Right cardiac atrium (tissue), 5 donors: ENCODE measurements around the gene ZBTB38. TPM values are rescaled to one million over a fixed set of nuclear protein-coding genes. Genes with fewer than 3 reads are reported as not detected.
A peak's percentile ranks its signal among the peaks of the same experiment; 100 is the strongest.

Source experiments
- ATAC-seq, 2 donors: fragments of 200-7000 bp; cut with Tn5 transposase; one replicate each; pipeline versions ENCODE4 v1.8.0 to v1.9.1; 2020; ENCODE audit warnings: moderate library complexity in 2 of 2, mild to moderate bottlenecking in 1 of 2
- DNase-seq, 3 donors: peaks; one replicate each; pipeline ENCODE4 v3.0.0-alpha.2; 2020
- H3K27ac ChIP-seq: one replicate; pipeline ENCODE4 v1.5.1; 2013; ENCODE audit warnings: mild to moderate bottlenecking, low read length, control low read depth, moderate library complexity
- H3K27me3 ChIP-seq: one replicate; pipeline ENCODE4 v1.6.1; 2013; ENCODE audit not compliant: control insufficient read depth, insufficient read depth
- H3K4me1 ChIP-seq: one replicate; pipeline ENCODE4 v1.6.1; 2013; ENCODE audit warnings: low read length; ENCODE audit not compliant: control insufficient read depth, insufficient read depth
- H3K4me3 ChIP-seq: one replicate; pipeline ENCODE4 v1.5.1; 2013; ENCODE audit warnings: low read length, control low read depth
- H3K9me3 ChIP-seq: one replicate; pipeline ENCODE4 v1.6.1; 2013; ENCODE audit warnings: low read length; ENCODE audit not compliant: control insufficient read depth
- WGBS: extraction: QIAGEN DNeasy Blood & Tissue Kit; methylation state at CpG from one replicate; pipeline ENCODE4 v1.1.7; 2013; 5-methylcytosine and 5-hydroxymethylcytosine counted together
- intact Hi-C, 4 donors: fragments of 100-400 bp; cut with DNase I; formaldehyde crosslinking; loops; one replicate each; pipeline versions ENCODE4 v1.11.0 to v1.14.0; 2022 to 2023
- polyA plus RNA-seq: library from polyadenylated mRNA; stranded (reverse); fragments of 200-250 nt; gene quantifications from one replicate; pipeline ENCODE4 v1.2.3, GENCODE V29; 2013
- total RNA-seq, 4 donors: library from RNA; stranded (reverse); fragmentation: NEBNext Ultra II Directional; extraction: Animal tissue kit (Norgen Biotek cat#: 25700); gene quantifications; one replicate each; pipeline ENCODE4 v1.2.1, GENCODE V29; 2021
- donor health status: healthy with polysubstance abuse.
- donor health status: DM: no; HTN: yes; CAD: no.
- donor health status: DM: no; HTN: no; CAD: no.
- donor health status: DM: no; HTN: yes; CAD: no; lungs with severe emphysema.
- donor health status: DM: yes; HTN: yes; CAD: no.

The ZBTB38 gene
- total and polyA plus RNA-seq, 5 donors = 14.6 to 76.9 (median 71.5) TPM

DNA sequence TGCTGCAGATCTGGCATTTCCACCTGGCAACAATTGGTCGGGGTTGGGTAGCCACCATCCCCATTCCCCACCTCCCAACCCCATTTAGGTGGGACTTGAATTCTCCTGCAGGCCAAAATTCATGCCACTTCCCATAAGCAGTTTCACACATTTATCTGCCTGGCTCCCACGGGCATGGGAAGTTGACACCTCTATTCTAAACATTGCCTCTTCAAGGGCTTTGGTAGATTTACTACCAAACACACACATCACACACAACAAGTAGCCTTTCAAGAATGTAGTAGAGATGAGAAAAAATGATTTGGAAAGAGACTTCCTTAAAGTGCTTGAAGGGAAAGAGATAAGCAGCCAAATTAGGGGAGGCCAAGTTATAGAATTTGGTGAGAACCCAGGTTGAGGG lies 30.9 kb downstream of the ZBTB38 start:
- 62% methylated on average over 2 of the region's 2 CpGs for WGBS
- Histone ChIP-seq H3K4me3 (no peak overlapping the region), H3K27me3 (no peaks in the 10 kb centered on the region), H3K4me1 (peaks cover 4% of the 10 kb centered on the region), H3K27ac (no peak overlapping the region), H3K9me3 (no peaks in the 10 kb centered on the region)
- no peak for ATAC-seq
- intact Hi-C loops = no loop called here
- DNase-seq = no peak

DNA sequence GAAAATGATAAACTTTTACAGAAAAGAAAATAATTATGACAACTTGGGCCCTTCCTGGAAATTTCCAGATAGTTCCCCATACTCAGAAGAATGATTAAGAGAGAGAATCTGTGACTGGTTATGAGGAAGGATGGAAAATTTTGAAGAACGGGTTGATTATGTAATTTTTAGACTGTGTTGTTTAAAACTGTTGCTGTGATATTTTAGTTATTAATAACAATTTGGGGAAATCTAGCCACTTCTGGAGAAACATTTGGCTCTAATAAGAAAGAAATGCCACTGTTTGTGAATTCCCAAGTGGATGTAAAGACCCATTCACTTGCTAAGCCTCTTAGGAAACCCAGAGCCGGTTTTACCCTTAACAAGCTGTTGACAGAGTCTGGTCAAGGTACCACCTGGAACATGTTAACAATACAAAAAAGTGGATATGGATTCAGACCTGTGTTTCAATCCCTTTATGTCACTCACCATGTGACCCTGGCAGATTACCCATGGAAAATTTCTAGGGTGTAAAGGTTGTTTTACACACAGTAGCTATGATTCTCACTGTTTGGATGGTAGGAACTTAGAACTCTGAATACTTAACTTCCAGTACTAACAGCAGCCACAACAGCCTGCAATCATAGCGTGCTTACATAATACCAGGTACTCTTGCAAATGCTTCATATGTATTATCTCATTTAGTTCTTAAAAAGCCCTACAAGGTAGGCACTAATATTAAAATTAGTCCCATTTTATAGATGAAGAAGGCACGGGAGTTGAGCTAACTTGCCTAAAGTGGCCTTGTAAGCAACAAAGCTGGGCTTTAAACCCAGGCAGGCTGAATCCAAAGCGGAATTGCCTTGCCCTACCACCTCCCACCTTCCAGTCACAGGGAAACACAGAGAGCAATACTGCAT lies 32.0 kb downstream of the ZBTB38 start:
- Histone ChIP-seq H3K4me1 (peaks cover 7% of the 10 kb centered on the region), H3K27ac (peak overlapping the region; percentile 54), H3K27me3 (no peaks in the 10 kb centered on the region), H3K4me3 (no peak overlapping the region), H3K9me3 (no peaks in the 10 kb centered on the region)
- intact Hi-C loops = loop anchor here in 2 of 4 donors (5.0 kb wide), 2 partner anchors 33 to 47 kb away; partner anchors contain the start of gene ZBTB38 (in 1 of the 2)
- 76% methylated on average over 5 of the region's 5 CpGs for WGBS
- ATAC-seq = no peak
- no peak for DNase-seq

DNA sequence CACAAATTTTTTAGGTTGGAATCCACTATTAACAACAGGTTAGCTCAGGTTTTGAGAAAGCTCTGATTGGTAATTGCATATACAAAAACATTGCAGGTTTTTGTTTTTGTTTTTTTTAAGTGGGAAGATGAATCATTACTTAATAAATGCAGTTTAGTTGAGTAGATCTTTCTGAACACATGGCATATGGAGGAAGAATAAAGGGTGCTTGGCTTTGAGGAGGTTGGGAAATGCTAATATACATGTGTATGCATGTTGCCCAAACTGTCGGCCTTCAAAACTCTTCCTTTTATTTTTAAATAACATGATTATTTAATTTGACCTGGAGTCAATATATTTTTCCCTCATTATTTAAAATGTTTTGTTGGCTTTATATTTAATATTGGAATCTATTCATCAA lies 32.8 kb downstream of the ZBTB38 start:
- DNase-seq (no peak), ATAC-seq (no peak)
- no peaks in the 10 kb centered on the region for H3K27me3 ChIP-seq
- 91% methylated on average over 1 of the region's 1 CpG for WGBS
- peaks cover 8% of the 10 kb centered on the region for H3K4me1 ChIP-seq
- H3K9me3 ChIP-seq = no peaks in the 10 kb centered on the region
- no peak overlapping the region for H3K4me3 ChIP-seq
- intact Hi-C loops = loop anchor here in 2 of 4 donors (5.0 kb wide), 2 partner anchors 34 to 46 kb away; partner anchors contain the start of gene ZBTB38 (in 1 of the 2)
- H3K27ac ChIP-seq = no peak overlapping the region

DNA sequence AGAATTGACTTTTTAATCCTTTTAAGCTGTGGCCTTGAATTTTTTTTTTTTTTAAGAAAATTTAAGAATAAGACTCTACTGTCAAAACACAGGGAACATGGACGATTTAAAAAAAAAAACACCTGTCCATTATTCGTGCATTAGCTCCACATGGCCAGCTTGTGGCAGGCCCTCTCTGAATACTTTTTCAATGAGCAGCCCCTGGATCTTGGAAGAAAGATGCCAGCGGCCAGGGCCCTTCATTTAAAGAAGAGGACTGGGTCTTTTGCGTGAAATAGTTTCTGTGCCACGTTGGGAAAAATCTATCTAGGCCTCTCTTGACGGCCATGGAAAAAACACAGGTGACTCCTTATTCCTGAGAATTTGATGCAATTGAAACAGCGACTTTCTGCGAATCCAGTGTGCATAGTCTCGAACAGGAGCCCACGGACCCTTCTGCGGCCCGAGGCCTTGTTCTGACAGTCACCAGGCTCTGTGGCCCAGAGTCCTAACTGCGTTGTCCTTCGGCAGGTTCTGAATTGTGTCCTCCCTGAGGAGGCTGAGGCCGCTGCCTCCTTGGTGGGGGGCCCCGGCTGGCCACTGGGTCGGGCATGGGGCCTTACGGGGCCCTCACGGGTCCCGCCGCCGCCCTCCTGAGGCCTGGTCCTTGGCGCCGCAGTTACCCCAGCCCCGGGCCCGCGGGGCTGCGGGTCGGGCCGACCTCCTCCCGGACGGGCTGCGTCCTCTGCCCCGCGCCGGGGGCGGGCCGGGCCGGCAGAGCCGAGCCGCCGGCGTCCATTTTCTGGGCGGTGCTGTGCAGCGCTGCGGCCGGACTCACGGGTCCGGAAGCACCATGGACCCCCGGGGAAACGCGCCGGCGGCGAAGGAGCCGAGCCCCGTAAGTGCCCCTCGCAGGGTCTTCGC lies 33.5 kb downstream of the ZBTB38 start:
- Histone ChIP-seq H3K27ac (peak overlapping the region; percentile 96), H3K27me3 (no peaks in the 10 kb centered on the region), H3K9me3 (no peaks in the 10 kb centered on the region), H3K4me3 (peak overlapping the region; percentile 87), H3K4me1 (peaks cover 11% of the 10 kb centered on the region)
- 5% methylated on average over 59 of the region's 59 CpGs for WGBS
- peak; percentile 52 to 88 (median 86) for DNase-seq
- intact Hi-C loops = loop anchor here in 2 of 4 donors (5.0 kb wide), 2 partner anchors 35 to 45 kb away; partner anchors contain the start of gene ZBTB38 (in 1 of the 2)
- peak; percentile 83 to 88 for ATAC-seq

DNA sequence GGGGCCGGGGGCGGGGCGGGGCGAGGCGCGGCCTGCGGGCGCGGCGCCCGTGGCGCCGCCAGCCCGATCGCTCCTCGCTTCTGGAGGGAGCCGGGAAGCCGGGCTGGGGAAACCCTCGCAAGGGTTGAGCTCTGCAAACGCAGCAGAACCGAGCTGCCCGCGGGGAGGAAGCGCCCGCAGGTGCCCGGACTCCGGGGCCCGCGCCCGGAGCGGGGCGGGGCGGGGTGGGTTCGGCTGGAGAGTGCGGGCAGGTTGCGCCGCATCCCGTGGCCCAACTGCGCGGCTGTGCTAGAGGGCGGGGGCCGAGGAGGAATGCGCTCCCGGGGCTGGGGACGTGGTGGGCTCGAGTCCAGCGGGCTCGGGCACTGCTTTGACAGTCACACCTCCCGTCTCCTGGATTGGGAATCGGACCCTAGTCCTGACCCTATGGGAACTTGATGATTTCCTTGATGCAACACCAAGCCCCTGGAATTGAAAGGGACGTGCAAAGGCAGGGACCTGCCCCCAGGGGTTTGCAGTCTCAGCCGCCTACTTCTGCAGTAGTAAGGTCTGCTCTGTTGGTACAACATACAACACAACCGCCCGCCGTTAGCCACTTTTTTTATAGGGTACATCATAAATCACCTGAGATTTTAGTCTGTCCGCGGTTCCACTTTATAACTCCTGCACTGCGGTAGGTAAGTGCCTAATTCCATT lies 34.3 kb downstream of the ZBTB38 start:
- peak; percentile 72 to 91 (median 91) for DNase-seq
- H3K9me3 ChIP-seq = no peaks in the 10 kb centered on the region
- intact Hi-C loops = loop anchor here in 2 of 4 donors (5.0 kb wide), 2 partner anchors 35 to 45 kb away; partner anchors contain the start of gene ZBTB38 (in 1 of the 2)
- peaks cover 11% of the 10 kb centered on the region for H3K4me1 ChIP-seq
- no peaks in the 10 kb centered on the region for H3K27me3 ChIP-seq
- peak overlapping the region; percentile 87 for H3K4me3 ChIP-seq
- peak; percentile 82 to 83 for ATAC-seq
- H3K27ac ChIP-seq = peak overlapping the region; percentile 96
- under 1% methylated on average over 57 of the region's 58 CpGs for WGBS

DNA sequence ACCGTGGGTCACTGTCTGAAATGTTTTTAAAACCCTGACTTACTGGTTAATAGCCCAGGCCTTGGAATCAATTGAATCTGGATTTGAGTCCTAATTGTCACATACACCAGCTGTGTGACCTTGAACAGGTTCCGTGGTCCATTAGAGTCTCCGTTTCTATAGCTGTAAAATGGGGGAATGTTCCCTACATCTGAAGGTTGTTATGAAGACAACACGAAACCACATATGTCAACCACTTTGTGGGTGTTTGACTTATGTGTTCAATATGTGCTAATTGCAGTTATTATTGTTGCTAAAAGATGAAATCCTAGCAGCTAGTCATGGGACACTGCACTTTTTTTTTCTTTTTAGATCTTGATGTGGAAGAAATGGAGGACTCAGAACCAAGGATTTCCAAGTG lies 35.3 kb downstream of the ZBTB38 start:
- peaks cover 11% of the 10 kb centered on the region for H3K4me1 ChIP-seq
- intact Hi-C loops = loop anchor here in 2 of 4 donors (5.0 kb wide), 2 partner anchors 36 to 44 kb away; partner anchors contain the start of gene ZBTB38 (in 1 of the 2)
- peak overlapping the region; percentile 63 for H3K27ac ChIP-seq
- no peaks in the 10 kb centered on the region for H3K9me3 ChIP-seq
- H3K27me3 ChIP-seq = no peaks in the 10 kb centered on the region
- H3K4me3 ChIP-seq = peak overlapping the region; percentile 87
- ATAC-seq (no peak), DNase-seq (no peak)
- WGBS = 82% methylated on average over 4 of the region's 4 CpGs

DNA sequence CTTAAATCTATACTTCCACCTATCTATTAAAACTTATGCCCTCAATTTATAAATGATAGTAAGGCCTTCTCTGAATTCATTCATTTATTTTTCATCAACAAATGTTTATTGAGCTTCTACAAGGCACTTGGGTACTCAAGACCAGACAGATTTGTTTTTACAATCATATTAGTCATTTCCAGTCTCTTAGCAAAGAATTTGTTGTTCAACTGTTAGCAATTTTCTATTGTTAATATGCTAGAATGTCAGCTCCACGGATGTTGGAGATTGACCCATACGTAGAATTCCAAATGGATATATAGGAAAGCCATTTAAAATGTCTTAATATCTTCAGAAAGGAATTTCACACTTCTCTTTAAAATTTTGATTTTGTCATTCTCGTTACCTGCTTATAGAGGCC lies 36.7 kb downstream of the ZBTB38 start:
- H3K4me1 ChIP-seq = peaks cover 20% of the 10 kb centered on the region
- H3K27me3 ChIP-seq = no peaks in the 10 kb centered on the region
- ATAC-seq = no peak
- 92% methylated on average over 3 of the region's 3 CpGs for WGBS
- intact Hi-C loops = no loop called here
- DNase-seq = no peak
- H3K27ac ChIP-seq = no peak overlapping the region
- H3K9me3 ChIP-seq = no peaks in the 10 kb centered on the region
- H3K4me3 ChIP-seq = no peak overlapping the region

DNA sequence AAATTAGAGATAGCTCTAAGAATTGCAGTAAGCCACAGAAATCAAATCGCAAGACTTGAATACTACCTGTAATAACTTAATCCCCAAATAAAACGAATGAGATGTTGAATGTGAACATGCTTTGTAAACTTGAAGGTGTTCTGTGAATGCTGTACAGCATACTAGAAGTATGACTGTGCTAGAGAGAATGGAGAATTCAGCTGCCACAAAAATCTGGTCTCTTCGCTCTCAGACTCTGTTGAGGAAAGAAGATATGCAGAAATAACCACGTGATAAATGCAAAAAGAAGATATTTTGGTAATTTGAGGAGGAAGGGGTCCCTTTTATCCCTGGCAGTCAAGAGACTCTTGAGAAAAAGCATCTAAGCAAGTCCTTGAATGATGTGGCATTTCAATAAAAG lies 37.3 kb downstream of the ZBTB38 start:
- 92% methylated on average over 4 of the region's 4 CpGs for WGBS
- ATAC-seq = no peak
- Histone ChIP-seq H3K4me1 (peaks cover 25% of the 10 kb centered on the region), H3K27me3 (no peaks in the 10 kb centered on the region), H3K4me3 (no peak overlapping the region), H3K27ac (peak overlapping the region; percentile 82), H3K9me3 (no peaks in the 10 kb centered on the region)
- DNase-seq = no peak
- intact Hi-C loops = no loop called here

DNA sequence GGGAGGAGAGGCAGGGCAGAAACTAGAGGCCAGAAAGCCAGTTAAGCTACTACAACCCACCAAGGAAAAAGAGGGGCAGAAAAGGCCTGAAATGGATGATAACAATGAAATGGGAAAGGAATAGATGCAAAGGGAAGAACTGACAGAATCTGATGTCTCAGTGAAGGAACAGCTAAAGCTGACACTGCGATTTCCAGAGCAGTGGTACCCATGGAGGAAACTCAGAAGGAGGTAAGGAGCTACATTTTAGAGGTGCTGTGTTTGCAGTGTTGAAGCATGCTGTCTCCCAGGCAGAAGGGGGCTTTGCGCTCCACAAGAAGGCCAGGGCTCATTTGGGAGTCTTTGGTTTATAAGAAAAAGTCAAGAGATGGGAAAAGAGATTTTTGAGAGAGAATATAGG lies 38.0 kb downstream of the ZBTB38 start:
- H3K4me3 ChIP-seq = no peak overlapping the region
- no peak for ATAC-seq
- H3K9me3 ChIP-seq = no peaks in the 10 kb centered on the region
- WGBS = 97% methylated on average over 2 of the region's 2 CpGs
- intact Hi-C loops = no loop called here
- no peaks in the 10 kb centered on the region for H3K27me3 ChIP-seq
- DNase-seq = no peak
- peak overlapping the region; percentile 82 for H3K27ac ChIP-seq
- peaks cover 31% of the 10 kb centered on the region for H3K4me1 ChIP-seq

DNA sequence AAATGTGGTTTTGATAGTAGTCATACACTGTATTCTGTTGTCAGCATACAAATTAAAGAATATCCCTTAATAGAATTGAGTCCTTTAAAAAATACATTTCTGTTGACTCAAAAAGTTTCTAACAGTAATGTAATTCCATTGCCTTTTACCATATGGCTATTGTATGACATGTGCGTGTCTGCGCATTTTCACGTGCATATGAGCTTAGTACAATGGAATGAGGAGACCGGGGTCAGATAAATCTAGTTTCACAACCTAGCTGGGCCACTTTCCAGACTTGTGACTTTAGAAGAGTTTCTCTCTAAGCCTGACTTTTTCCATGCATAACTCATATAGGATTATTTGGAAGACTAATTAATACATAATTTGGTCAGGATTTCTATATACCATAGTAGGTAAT lies 38.7 kb downstream of the ZBTB38 start:
- Histone ChIP-seq H3K27ac (no peak overlapping the region), H3K4me3 (no peak overlapping the region), H3K9me3 (no peaks in the 10 kb centered on the region), H3K27me3 (no peaks in the 10 kb centered on the region), H3K4me1 (peaks cover 33% of the 10 kb centered on the region)
- ATAC-seq = no peak
- 43% methylated on average over 4 of the region's 4 CpGs for WGBS
- no peak for DNase-seq
- intact Hi-C loops = no loop called here
